Erythroblast (primary cell): ENCODE data around the gene RGPD6.
"Not testable (repeated sequence)": the region's sequence is repeated elsewhere in the genome, so short reads cannot be mapped to it uniquely, and the experiment has no call there.

Source experiments
- GATA1 ChIP-seq: IDR thresholded peaks from 2 replicates; pipeline ENCODE4 v1.6.1; 2011; ENCODE audit warnings: low read depth, mild to moderate bottlenecking, control low read depth, low read length, moderate library complexity
- POLR2A ChIP-seq: IDR thresholded peaks from 2 replicates; pipeline ENCODE4 v1.6.1; 2011; ENCODE audit warnings: mild to moderate bottlenecking, low read length

GRCh38 chr2:110488991-110489390, 88.0 kb downstream of the RGPD6 start:
- TF ChIP-seq POLR2A, GATA1: not testable (repeated sequence)
